H1 (cell line): ENCODE measurements around the gene KCNJ2. TPM values are rescaled to one million over a fixed set of nuclear protein-coding genes. Genes with fewer than 3 reads are reported as not detected.

Experiments
- BACH1 ChIP-seq: IDR thresholded peaks from 2 replicates; pipeline ENCODE4 v1.6.1; 2012; ENCODE audit warnings: low read length, improper control_type of control experiment
- CHD1 ChIP-seq: IDR thresholded peaks from 2 replicates; pipeline ENCODE4 v1.6.1; 2012; ENCODE audit warnings: low read depth, low read length, improper control_type of control experiment
- E2F6 ChIP-seq: IDR thresholded peaks from 2 replicates; pipeline ENCODE4 v1.6.1; 2012; ENCODE audit warnings: inconsistent platforms
- JUND ChIP-seq: IDR thresholded peaks from 2 replicates; pipeline ENCODE4 v1.6.1; 2011; ENCODE audit warnings: mild to moderate bottlenecking, improper control_type of control experiment, low read length
- KDM5A ChIP-seq: fragments of 200-600 bp; IDR thresholded peaks from 2 replicates; pipeline ENCODE4 v1.7.1; 2012; ENCODE audit warnings: mild to moderate bottlenecking, low read length, inconsistent platforms, mixed read lengths
- PHF8 ChIP-seq: fragments of 200-600 bp; sonication (generic); conservative IDR thresholded peaks from 2 replicates; pipeline ENCODE4 v1.7.1; 2012; ENCODE audit warnings: low read depth, mild to moderate bottlenecking, inconsistent platforms, low read length, moderate library complexity
- POLR2A ChIP-seq, 2 experiments: IDR thresholded peaks; 1 replicate in 1 of 2; 2 replicates in 1 of 2; pipeline ENCODE4 v1.6.1; 2011; ENCODE audit warnings: low read depth in 2 of 2, low read length in 2 of 2, mild to moderate bottlenecking in 2 of 2; ENCODE audit errors: control extremely low read depth in 1 of 2
- POLR2AphosphoS5 ChIP-seq: IDR thresholded peaks from 2 replicates; pipeline ENCODE4 v1.6.1; 2011; ENCODE audit warnings: low read depth, low read length
- POU5F1 ChIP-seq: IDR thresholded peaks from 2 replicates; pipeline ENCODE4 v1.6.1; 2011; ENCODE audit warnings: low read depth, mild to moderate bottlenecking, low read length, moderate library complexity
- RBBP5 ChIP-seq: IDR thresholded peaks from 2 replicates; pipeline ENCODE4 v1.7.1; 2012; ENCODE audit warnings: low read depth, mild to moderate bottlenecking, inconsistent platforms, low read length, moderate library complexity, borderline replicate concordance
- RNF2 ChIP-seq: fragments of 200-900, 300-1000 bp; sonication (generic); IDR thresholded peaks from 2 replicates; pipeline ENCODE4 v1.7.1; 2016; ENCODE audit warnings: borderline replicate concordance, low read depth, mild to moderate bottlenecking, antibody characterized with exemption, low read length; ENCODE audit not compliant: poor library complexity, severe bottlenecking; ENCODE audit errors: missing control alignments
- RXRA ChIP-seq: IDR thresholded peaks from 2 replicates; pipeline ENCODE4 v1.6.1; 2011; ENCODE audit warnings: low read depth, mild to moderate bottlenecking, low read length, moderate library complexity; ENCODE audit not compliant: insufficient read depth
- SAP30 ChIP-seq: fragments of 300-600 bp; sonication (generic); IDR thresholded peaks from 2 replicates; pipeline ENCODE4 v1.7.1; 2012; ENCODE audit warnings: low read length, moderate library complexity, mild to moderate bottlenecking, inconsistent platforms; ENCODE audit not compliant: insufficient read depth, insufficient replicate concordance
- SIN3A ChIP-seq, 2 experiments: IDR thresholded peaks in 1 of 2; conservative IDR thresholded peaks in 1 of 2; 2 replicates each; pipeline ENCODE4 v1.6.1; 2011 to 2012; ENCODE audit warnings: low read length in 2 of 2, improper control_type of control experiment in 1 of 2, low read depth in 1 of 2, mild to moderate bottlenecking in 1 of 2
- SIRT6 ChIP-seq: IDR thresholded peaks from one replicate; pipeline ENCODE4 v1.7.1; 2012; ENCODE audit warnings: low read length, inconsistent platforms
- SIX5 ChIP-seq: IDR thresholded peaks from 2 replicates; pipeline ENCODE4 v1.6.1; 2011; ENCODE audit warnings: mild to moderate bottlenecking, low read depth, low read length
- SP1 ChIP-seq: IDR thresholded peaks from 2 replicates; pipeline ENCODE4 v1.6.1; 2011; ENCODE audit warnings: low read depth, low read length
- SP2 ChIP-seq: IDR thresholded peaks from 2 replicates; pipeline ENCODE4 v1.6.1; 2012; ENCODE audit warnings: mild to moderate bottlenecking, low read length, inconsistent platforms
- SP4 ChIP-seq: IDR thresholded peaks from 2 replicates; pipeline ENCODE4 v1.6.1; 2012; ENCODE audit warnings: low read length, inconsistent platforms
- SUZ12 ChIP-seq: fragments of 200-600 bp; sonication (generic); IDR thresholded peaks from 2 replicates; pipeline ENCODE4 v1.6.1; 2012; ENCODE audit warnings: mild to moderate bottlenecking, inconsistent platforms, low read length, moderate library complexity, mixed read lengths
- TAF1 ChIP-seq: IDR thresholded peaks from 2 replicates; pipeline ENCODE4 v1.6.1; 2011; ENCODE audit warnings: mild to moderate bottlenecking, low read depth, low read length
- TCF12 ChIP-seq: IDR thresholded peaks from 2 replicates; pipeline ENCODE4 v1.6.1; 2011; ENCODE audit warnings: low read depth, mild to moderate bottlenecking, low read length
- USF2 ChIP-seq: IDR thresholded peaks from 2 replicates; pipeline ENCODE4 v1.6.1; 2011; ENCODE audit warnings: low read length, improper control_type of control experiment
- polyA plus RNA-seq, 7 experiments: library from polyadenylated mRNA; depleted of rRNA in 3 of 7; stranded (reverse) in 5 of 7; unstranded in 2 of 7; fragments of >200 nt in 5 of 7; fragments of 200-250 nt in 2 of 7; gene quantifications; 1 replicate in 5 of 7; 2 replicates in 1 of 7; 4 replicates in 1 of 7; pipeline versions ENCODE4 v1.2.1 to v1.2.3, GENCODE V29; 2011 to 2013; ENCODE audit warnings: missing spikeins in 2 of 7, mixed read lengths in 2 of 7
- total RNA-seq: library from RNA; stranded (reverse); fragmentation: NEBNext Ultra II Directional; extraction: Animal tissue kit (Norgen Biotek cat#: 25700); gene quantifications from 2 replicates; pipeline ENCODE4 v1.2.1, GENCODE V29; 2021

The KCNJ2 gene
- total and polyA plus RNA-seq, 2 of the 8 experiments (the other 6 are each of a cell fraction or from before 2014, with no cell fraction given): 0.23 to 0.76 TPM

GRCh38 chr17:70168044-70168976 lies 1.0 kb upstream of the KCNJ2 start (continued):
- TF ChIP-seq RXRA: no peak
- no peak for TF ChIP-seq SP4
- TF ChIP-seq RBBP5: no peak
- no peak for TF ChIP-seq CHD1
- TF ChIP-seq BACH1: no peak
- no peak for TF ChIP-seq SP1
- TF ChIP-seq SP2: no peak
- TF ChIP-seq RNF2: no peak
- no peak for TF ChIP-seq SAP30
- no peak for TF ChIP-seq PHF8
- TF ChIP-seq SIX5: no peak
- TF ChIP-seq POLR2A (IDR thresholded peaks at IDR 0.05; ENCODE audit: control extremely low read depth in 1 of 2, low read depth in 2 of 2, low read length in 2 of 2): no peak
- no peak for TF ChIP-seq TAF1
- no peak for TF ChIP-seq POLR2AphosphoS5
- no peak for TF ChIP-seq JUND
- no peak for TF ChIP-seq USF2
- no peak for TF ChIP-seq KDM5A
- TF ChIP-seq TCF12: no peak
- no peak for TF ChIP-seq E2F6
- 0 out of 4 replicates have a peak, but pooled peaks of 1 of the 2 experiments have one; percentile 22 for TF ChIP-seq SIN3A (conservative IDR thresholded peaks at IDR 0.05 in 1 of 2, IDR thresholded peaks at IDR 0.05 in 1 of 2; ENCODE audit: low read depth in 1 of 2, low read length in 2 of 2)
- no peak for TF ChIP-seq POU5F1
- peak; percentile 30; the same call in 1 of the 2 replicates for TF ChIP-seq SUZ12
- TF ChIP-seq SIRT6: no peak
